GM23338 (cell line): ENCODE results near the gene ADAM15. TPM values are rescaled to one million over a fixed set of nuclear protein-coding genes. Genes with fewer than 3 reads are reported as not detected.

Experiments used
- ATAC-seq: fragments of 200-7000 bp; cut with Tn5 transposase; 3 replicates; pipeline ENCODE4 v1.9.1; 2020
- DNase-seq: peaks from one replicate; pipeline ENCODE4 v3.0.0-alpha.2; 2015; ENCODE audit warnings: low spot score
- H2AFZ ChIP-seq: fragments of 200-600 bp; sonication (generic); 2 replicates; pipeline ENCODE4 v1.8.0; 2016; ENCODE audit warnings: antibody characterized with exemption, mild to moderate bottlenecking, moderate library complexity
- H3F3A ChIP-seq: fragments of 200-600 bp; sonication (generic); replicated peaks from 2 replicates; pipeline ENCODE4 v1.8.0; 2017; ENCODE audit warnings: antibody characterized with exemption, mixed run types, low read depth
- H3K27ac ChIP-seq: fragments of 200-600 bp; sonication (generic); 2 replicates; pipeline ENCODE4 v1.6.1; 2016; ENCODE audit warnings: low read depth
- H3K27me3 ChIP-seq: fragments of 200-600 bp; sonication (generic); 2 replicates; pipeline ENCODE4 v1.8.0; 2016; ENCODE audit warnings: mild to moderate bottlenecking, mixed run types, moderate library complexity; ENCODE audit not compliant: insufficient read depth
- H3K36me3 ChIP-seq: fragments of 200-600 bp; sonication (generic); 2 replicates; pipeline ENCODE4 v1.8.0; 2016; ENCODE audit warnings: mild to moderate bottlenecking; ENCODE audit not compliant: insufficient read depth
- H3K4me1 ChIP-seq: fragments of 200-600 bp; sonication (generic); 2 replicates; pipeline ENCODE4 v1.8.0; 2016; ENCODE audit warnings: mild to moderate bottlenecking, moderate library complexity; ENCODE audit not compliant: insufficient read depth
- H3K4me2 ChIP-seq: fragments of 200-600 bp; sonication (generic); 2 replicates; pipeline ENCODE4 v1.7.1; 2017; ENCODE audit warnings: mixed run types
- H3K4me3 ChIP-seq: fragments of 200-600 bp; sonication (generic); 2 replicates; pipeline ENCODE4 v1.6.1; 2016; ENCODE audit warnings: mixed run types
- H3K79me2 ChIP-seq: fragments of 200-600 bp; sonication (generic); replicated peaks from 2 replicates; pipeline ENCODE4 v1.8.0; 2017; ENCODE audit warnings: mild to moderate bottlenecking; ENCODE audit not compliant: insufficient read depth
- H3K9me2 ChIP-seq: fragments of 200-600 bp; sonication (generic); 2 replicates; pipeline ENCODE4 v1.8.0; 2017; ENCODE audit not compliant: insufficient read depth
- H4K20me1 ChIP-seq: fragments of 200-600 bp; sonication (generic); replicated peaks from 2 replicates; pipeline ENCODE4 v1.8.0; 2017; ENCODE audit warnings: mild to moderate bottlenecking; ENCODE audit not compliant: insufficient read depth
- H3K27ac Mint-ChIP-seq: 2 replicates; pipeline ENCODE4 v1.8.0; 2020; ENCODE audit warnings: inconsistent platforms, mild to moderate bottlenecking, moderate library complexity, mixed read lengths
- H3K27me3 Mint-ChIP-seq: 3 replicates; pipeline ENCODE4 v1.8.0; 2022; ENCODE audit warnings: low read depth, mild to moderate bottlenecking, moderate library complexity, mixed read lengths, inconsistent platforms; ENCODE audit not compliant: insufficient read depth, poor library complexity
- H3K36me3 Mint-ChIP-seq: 3 replicates; pipeline ENCODE4 v1.8.0; 2021; ENCODE audit warnings: low read depth, mild to moderate bottlenecking, inconsistent platforms, moderate library complexity, mixed read lengths
- H3K4me1 Mint-ChIP-seq: 3 replicates; pipeline ENCODE4 v1.8.0; 2020; ENCODE audit warnings: mild to moderate bottlenecking, inconsistent platforms, mixed read lengths
- H3K4me3 Mint-ChIP-seq: 3 replicates; pipeline ENCODE4 v1.8.0; 2021; ENCODE audit warnings: moderate library complexity, mild to moderate bottlenecking, inconsistent platforms, mixed read lengths
- H3K9me3 Mint-ChIP-seq: 3 replicates; pipeline ENCODE4 v1.8.0; 2020; ENCODE audit warnings: moderate library complexity, mild to moderate bottlenecking, inconsistent platforms, mixed read lengths
- JUNB ChIP-seq: IDR thresholded peaks from one replicate; pipeline ENCODE4 v1.6.1; 2016; ENCODE audit warnings: antibody characterized with exemption; ENCODE audit not compliant: unreplicated experiment
- POLR2AphosphoS5 ChIP-seq: IDR thresholded peaks from 2 replicates; pipeline ENCODE4 v1.6.1; 2016; ENCODE audit warnings: antibody characterized with exemption, low read depth
- ZNF331 ChIP-seq: fragments of 250-450 bp; sonication (Bioruptor Pico); IDR thresholded peaks from 2 replicates; pipeline ENCODE4 v1.5.0; 2020; ENCODE audit warnings: low read depth, mild to moderate bottlenecking, moderate library complexity
- ZNF462 ChIP-seq: fragments of 250-450 bp; sonication (Bioruptor Pico); IDR thresholded peaks from 2 replicates; pipeline ENCODE4 v1.5.0; 2020; ENCODE audit warnings: mild to moderate bottlenecking, moderate library complexity
- polyA plus RNA-seq: library from polyadenylated mRNA; unstranded; fragments of >200 nt; fragmentation: Nextera tagmentation; extraction: Ambion mirVana; gene quantifications from 2 replicates; pipeline ENCODE4 v1.2.1, GENCODE V29; 2016
- total RNA-seq: library from RNA; depleted of rRNA; stranded (reverse); fragments of >200 nt; shearing (Covaris generic); gene quantifications from 2 replicates; pipeline ENCODE4 v1.2.3, GENCODE V29; 2014

The ADAM15 gene
- total and polyA plus RNA-seq, 2 experiments from 2014 or later: 24.2 to 31.1 TPM

- no peak overlapping the region for H3K4me3 ChIP-seq
- DNase-seq (no peak), ATAC-seq (no peak)
- no peak overlapping the region for H3K4me2 ChIP-seq
- no peak overlapping the region for H3K27ac ChIP-seq
- H3K4me1 ChIP-seq: no peaks in the 10 kb centered on the region
- H3K9me2 ChIP-seq: no peaks in the 10 kb centered on the region
- H3K4me1 Mint-ChIP-seq: peaks cover 2% of the 10 kb centered on the region; the same call in 1 of the 3 replicates
- H2AFZ ChIP-seq: no peak overlapping the region
- no peak for TF ChIP-seq JUNB
- TF ChIP-seq ZNF462 (CRISPR knock-in tag): no peak
- no peak overlapping the region; the same call in 2 of the 3 replicates for H3K4me3 Mint-ChIP-seq
- no peaks in the 10 kb centered on the region for H3K79me2 ChIP-seq
- H3K36me3 ChIP-seq: no peaks in the 10 kb centered on the region
- H3K36me3 Mint-ChIP-seq: no peaks in the 10 kb centered on the region
- H3F3A ChIP-seq: no peaks in the 10 kb centered on the region
- no peaks in the 10 kb centered on the region for H3K9me3 Mint-ChIP-seq
- no peaks in the 10 kb centered on the region for H4K20me1 ChIP-seq
- no peaks in the 10 kb centered on the region for H3K27me3 ChIP-seq
- H3K27ac Mint-ChIP-seq: no peak overlapping the region
- peaks cover 10% of the 10 kb centered on the region for H3K27me3 Mint-ChIP-seq
Measured at GRCh38 chr1:155034318-155035208, 16.6 kb upstream of the ADAM15 start.

GRCh38 chr1:155035936-155036335 is 15.2 kb upstream of the ADAM15 start:
- no peaks in the 10 kb centered on the region for H4K20me1 ChIP-seq
- no peaks in the 10 kb centered on the region for H3K9me3 Mint-ChIP-seq
- H3K4me1 Mint-ChIP-seq: no peaks in the 10 kb centered on the region; the same call in 2 of the 3 replicates
- H3K4me2 ChIP-seq: no peak overlapping the region
- no peaks in the 10 kb centered on the region for H3K79me2 ChIP-seq
- DNase-seq: no peak
- no peak overlapping the region for H2AFZ ChIP-seq
- no peak for ATAC-seq
- H3K27ac ChIP-seq: no peak overlapping the region
- H3K27me3 ChIP-seq: no peaks in the 10 kb centered on the region
- no peak for TF ChIP-seq ZNF331 (CRISPR knock-in tag)
- no peak for TF ChIP-seq POLR2AphosphoS5
- no peaks in the 10 kb centered on the region for H3K4me1 ChIP-seq
- no peaks in the 10 kb centered on the region for H3K36me3 ChIP-seq
- no peak overlapping the region for H3K4me3 Mint-ChIP-seq
- no peak overlapping the region for H3K4me3 ChIP-seq
- no peaks in the 10 kb centered on the region for H3F3A ChIP-seq
- H3K36me3 Mint-ChIP-seq: no peaks in the 10 kb centered on the region
- H3K9me2 ChIP-seq: no peaks in the 10 kb centered on the region
- peaks cover 11% of the 10 kb centered on the region for H3K27me3 Mint-ChIP-seq
- no peak overlapping the region for H3K27ac Mint-ChIP-seq
